Measurements from ENCODE around the gene RPS26. TPM values are rescaled to one million over a fixed set of nuclear protein-coding genes. Genes with fewer than 3 reads are reported as not detected.

Gene RPS26
- total and polyA plus RNA-seq, 2 of the 13 experiments (the other 11 are each of a cell fraction or from before 2014, with no cell fraction given), result 150 to 421 TPM

- TF ChIP-seq ELK4 (CRISPR knock-in tag; IDR thresholded peaks at IDR 0.05; ENCODE audit: borderline replicate concordance) (no peak), ZFP36L2 (CRISPR knock-in tag; IDR thresholded peaks at IDR 0.05) (no peak), ZNF17 (CRISPR knock-in tag; IDR thresholded peaks at IDR 0.05) (no peak), RNF2 (conservative IDR thresholded peaks at IDR 0.05; ENCODE audit: low read depth) (no peak), SALL2 (CRISPR knock-in tag; IDR thresholded peaks at IDR 0.05) (no peak), ZNF33B (CRISPR knock-in tag; IDR thresholded peaks at IDR 0.05) (no peak), GMEB2 (CRISPR knock-in tag; IDR thresholded peaks at IDR 0.05; ENCODE audit: low read depth) (no peak), ZNF484 (CRISPR knock-in tag; IDR thresholded peaks at IDR 0.05; ENCODE audit: borderline replicate concordance, low read depth) (no peak), EED (CRISPR knock-in tag; IDR thresholded peaks at IDR 0.05) (no peak), ATF1 (CRISPR knock-in tag; IDR thresholded peaks at IDR 0.05) (no peak), TEAD2 (CRISPR knock-in tag; IDR thresholded peaks at IDR 0.05) (no peak), ZXDC (CRISPR knock-in tag; IDR thresholded peaks at IDR 0.05) (no peak), ZNF205 (CRISPR knock-in tag; IDR thresholded peaks at IDR 0.05) (peak; percentile 99), ZNF280B (CRISPR knock-in tag; IDR thresholded peaks at IDR 0.05; ENCODE audit: borderline replicate concordance) (no peak), SRY (CRISPR knock-in tag; IDR thresholded peaks at IDR 0.05) (no peak; the same call in 1 of the 2 replicates), SUZ12 (IDR thresholded peaks at IDR 0.05; ENCODE audit: low read depth, low read length) (no peak), HBP1 (CRISPR knock-in tag; IDR thresholded peaks at IDR 0.05; ENCODE audit: low read depth) (no peak; the same call in 1 of the 2 replicates), SOX6 (IDR thresholded peaks at IDR 0.05) (no peak), SOX6 (CRISPR knock-in tag; IDR thresholded peaks at IDR 0.05) (peak; percentile 85), ZNF674 (CRISPR knock-in tag; IDR thresholded peaks at IDR 0.05; ENCODE audit: low read depth) (no peak), CTCF (CRISPR knock-in tag; IDR thresholded peaks at IDR 0.05) (peak; percentile 73)
Observed at GRCh38 chr12:56080556-56081138, 38.9 kb downstream of the RPS26 start (continued).
